GM20000 (cell line): ENCODE data around the gene NEK8.

ENCODE experiments used
- DNase-seq: peaks from one replicate; pipeline ENCODE4 v3.0.0; 2012; ENCODE audit warnings: low spot score
- TF ChIP-seq, protein P1 (sequence below): IDR thresholded peaks from 2 replicates; pipeline ENCODE4 v1.5.1; 2012; ENCODE audit warnings: mild to moderate bottlenecking, control low read depth; ENCODE audit errors: extremely low read depth, missing control alignments

NEK8 gene

DNA sequence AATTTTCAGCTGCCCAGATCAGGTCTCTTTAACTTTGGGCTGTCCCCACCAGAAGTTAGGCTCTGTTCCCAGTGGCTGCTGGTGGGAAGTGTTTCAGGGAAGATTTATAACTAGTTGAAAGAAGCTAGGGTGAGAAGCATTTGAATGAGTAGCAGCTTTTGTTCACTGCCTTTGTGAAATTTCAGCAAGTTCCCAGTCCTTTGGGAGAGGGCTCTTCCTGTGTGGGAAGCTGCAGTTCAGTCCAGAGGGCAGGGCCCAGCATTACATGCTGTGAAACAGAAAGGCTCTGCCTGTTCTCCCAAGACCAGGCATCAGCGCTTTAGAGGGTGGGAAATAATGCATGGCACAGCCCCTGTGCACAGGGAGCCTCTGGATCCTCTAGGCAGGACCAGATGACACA is 34.7 kb upstream of the NEK8 start:
- TF ChIP-seq, protein P1, sequence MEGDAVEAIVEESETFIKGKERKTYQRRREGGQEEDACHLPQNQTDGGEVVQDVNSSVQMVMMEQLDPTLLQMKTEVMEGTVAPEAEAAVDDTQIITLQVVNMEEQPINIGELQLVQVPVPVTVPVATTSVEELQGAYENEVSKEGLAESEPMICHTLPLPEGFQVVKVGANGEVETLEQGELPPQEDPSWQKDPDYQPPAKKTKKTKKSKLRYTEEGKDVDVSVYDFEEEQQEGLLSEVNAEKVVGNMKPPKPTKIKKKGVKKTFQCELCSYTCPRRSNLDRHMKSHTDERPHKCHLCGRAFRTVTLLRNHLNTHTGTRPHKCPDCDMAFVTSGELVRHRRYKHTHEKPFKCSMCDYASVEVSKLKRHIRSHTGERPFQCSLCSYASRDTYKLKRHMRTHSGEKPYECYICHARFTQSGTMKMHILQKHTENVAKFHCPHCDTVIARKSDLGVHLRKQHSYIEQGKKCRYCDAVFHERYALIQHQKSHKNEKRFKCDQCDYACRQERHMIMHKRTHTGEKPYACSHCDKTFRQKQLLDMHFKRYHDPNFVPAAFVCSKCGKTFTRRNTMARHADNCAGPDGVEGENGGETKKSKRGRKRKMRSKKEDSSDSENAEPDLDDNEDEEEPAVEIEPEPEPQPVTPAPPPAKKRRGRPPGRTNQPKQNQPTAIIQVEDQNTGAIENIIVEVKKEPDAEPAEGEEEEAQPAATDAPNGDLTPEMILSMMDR = no peak

DNA sequence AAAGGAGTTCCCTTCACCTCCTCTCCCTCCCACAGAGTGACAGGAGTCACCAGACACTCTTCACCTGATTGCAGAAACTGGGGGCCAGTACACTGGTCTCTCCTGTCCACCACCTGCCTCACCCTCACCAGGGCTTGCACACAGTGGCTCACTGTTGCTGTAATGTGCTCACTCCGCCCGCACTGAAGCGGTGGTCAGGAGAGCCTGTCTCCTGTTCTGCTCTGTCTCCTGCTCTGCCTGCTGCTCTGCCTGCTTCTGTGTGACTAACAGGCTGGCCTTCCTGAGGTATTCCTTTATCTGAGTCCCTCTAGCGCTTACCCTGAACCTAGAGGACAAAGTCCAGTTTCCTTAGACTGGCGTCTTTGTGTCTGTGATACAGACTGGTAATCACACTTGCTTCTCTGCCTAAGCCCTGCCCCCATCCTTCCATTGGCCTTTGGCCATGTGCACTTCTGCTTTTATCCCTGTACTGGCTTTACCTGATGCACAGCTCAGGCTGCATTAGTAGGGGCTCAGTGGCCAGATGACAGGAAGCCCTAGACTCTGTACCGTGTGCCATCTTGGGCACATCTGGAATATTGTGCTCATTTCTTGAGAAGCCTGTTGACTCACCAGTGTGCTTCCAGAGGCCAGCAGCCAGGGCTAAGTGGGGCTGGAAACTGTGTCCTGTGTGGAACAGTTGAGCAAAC is 30.2 kb upstream of the NEK8 start:
- no peak for DNase-seq
- TF ChIP-seq, protein P1 = no peak

More for the DNA sequence above, 34.7 kb upstream of the NEK8 start:
- DNase-seq = no peak

DNA sequence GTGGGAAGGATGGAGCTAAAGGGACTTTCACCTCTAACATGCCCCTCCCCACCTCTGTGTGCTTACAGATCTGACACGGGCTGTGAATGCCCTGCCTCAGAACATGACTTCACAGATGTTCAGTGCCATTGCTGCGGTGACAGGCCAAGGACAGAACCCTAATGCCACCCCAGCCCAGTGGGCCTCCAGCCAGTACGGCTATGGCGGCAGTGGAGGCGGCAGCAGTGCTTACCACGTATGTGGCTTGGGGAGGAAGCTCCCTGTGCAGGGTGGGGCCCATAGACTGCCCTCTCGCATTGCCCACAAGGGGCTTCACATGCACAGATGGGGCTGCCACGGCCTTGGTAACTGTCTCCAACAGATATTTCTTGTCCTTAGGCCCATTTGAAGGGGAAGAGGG is 28.3 kb upstream of the NEK8 start:
- TF ChIP-seq, protein P1 = no peak
- DNase-seq = no peak

DNA sequence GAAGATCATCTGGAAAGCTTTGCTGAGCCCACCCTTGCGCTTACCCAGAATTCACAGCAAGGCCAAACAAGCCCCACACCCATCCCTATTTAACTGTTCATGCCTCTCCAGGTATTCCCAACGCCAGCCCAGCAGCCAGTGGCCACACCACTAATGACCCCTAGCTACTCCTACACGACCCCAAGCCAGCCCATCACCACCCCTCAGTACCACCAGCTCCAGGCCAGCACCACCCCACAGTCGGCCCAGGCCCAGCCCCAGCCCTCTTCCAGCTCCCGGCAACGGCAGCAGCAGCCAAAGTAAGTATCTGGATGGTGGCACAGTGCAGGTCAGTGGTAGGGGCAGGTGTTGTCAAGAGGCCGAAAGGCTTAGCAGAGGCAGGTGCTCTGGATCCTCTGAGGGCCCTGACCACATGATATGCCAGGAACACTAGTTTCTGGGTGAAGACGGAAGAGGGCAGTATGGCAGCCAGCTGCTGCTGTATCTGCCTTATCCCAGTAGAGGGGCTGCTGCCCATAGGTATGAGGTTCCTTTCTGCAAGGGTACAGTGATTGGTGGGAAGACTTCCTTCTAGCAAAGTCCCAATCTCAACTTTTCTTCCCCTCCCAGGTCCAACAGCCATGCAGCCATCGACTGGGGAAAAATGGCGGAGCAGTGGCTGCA is 27.6 kb upstream of the NEK8 start:
- DNase-seq = no peak

DNA sequence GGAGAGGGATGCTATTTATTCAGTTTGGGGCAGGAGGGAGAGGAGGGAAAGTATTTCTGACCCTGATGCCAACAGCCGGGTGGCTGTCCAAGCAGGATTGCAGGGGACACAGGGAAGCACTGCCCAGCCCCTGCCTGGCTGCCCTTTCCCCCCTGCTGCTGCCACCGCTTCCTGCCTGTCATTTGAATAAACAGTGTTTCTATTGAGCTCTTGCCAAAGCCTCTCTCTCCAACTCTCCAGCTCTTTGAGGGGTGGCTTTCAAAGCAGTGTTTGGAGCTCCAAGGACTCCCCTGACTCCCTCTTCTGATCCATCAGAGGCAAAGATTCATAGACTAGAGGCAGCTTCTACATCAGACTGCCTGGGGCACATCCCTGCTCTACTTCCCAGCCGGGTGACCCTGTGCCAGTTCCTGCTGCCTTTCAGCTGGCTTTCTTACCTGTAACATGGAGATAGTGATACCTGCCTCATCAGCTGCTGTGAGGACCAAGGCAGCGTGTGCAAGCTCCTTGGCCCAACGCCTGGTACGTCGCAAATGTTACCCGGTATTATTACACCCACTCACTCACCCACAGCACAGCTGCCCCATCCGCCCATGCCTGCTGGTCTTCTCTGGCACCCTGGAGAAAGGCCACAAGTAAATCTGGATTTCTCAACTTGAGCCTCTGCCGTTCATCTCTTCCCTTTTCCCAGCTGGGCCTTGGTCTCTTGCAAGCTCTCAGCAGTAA is 26.4 kb upstream of the NEK8 start:
- TF ChIP-seq, protein P1 = no peak
- no peak for DNase-seq

More for the DNA sequence above, 27.6 kb upstream of the NEK8 start:
- TF ChIP-seq, protein P1 = no peak

DNA sequence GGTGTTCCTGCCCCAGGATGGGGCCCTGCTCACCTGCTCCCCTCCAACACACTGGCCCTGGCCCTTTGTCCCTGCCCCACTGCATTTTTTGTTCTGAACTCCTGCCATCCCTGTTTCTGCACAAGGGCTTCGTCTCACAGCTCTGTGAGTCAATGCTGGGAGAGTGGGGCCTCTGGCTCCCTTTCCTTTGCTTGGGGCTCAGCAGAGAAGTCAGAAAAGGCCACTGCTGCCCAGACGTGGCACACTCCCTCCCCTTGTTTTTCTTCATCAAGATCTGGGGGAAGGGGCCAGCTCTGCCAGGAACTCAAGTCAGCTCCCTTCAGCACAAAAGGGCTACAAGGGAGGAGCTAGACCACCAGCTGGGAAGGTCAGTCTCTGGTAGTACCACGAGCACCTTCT is 25.8 kb upstream of the NEK8 start:
- TF ChIP-seq, protein P1 = no peak
- DNase-seq = no peak
